ENCODE results near the gene ATL3. TPM values are rescaled to one million over a fixed set of nuclear protein-coding genes. Genes with fewer than 3 reads are reported as not detected.
A peak's percentile ranks its signal among the peaks of the same experiment; 100 is the strongest.

ATL3 gene
- total RNA-seq, 1 experiment from 2014 or later = 32.3 TPM

- H2AFZ ChIP-seq (ENCODE audit: low read depth, low read length, poor library complexity, severe bottlenecking) = no peak overlapping the region
- POLR2A ChIA-PET = no interaction called here
- BruUV-seq (replicated peaks) = no TSS peak
- DNase-seq (ENCODE audit: low read depth, low spot score) (no peak), ATAC-seq (peak; percentile 53)
- no peaks in the 10 kb centered on the region for H3K9me3 ChIP-seq (ENCODE audit: control insufficient read depth in 1 of 2, insufficient read depth in 1 of 2, low read depth in 1 of 2, low read length in 2 of 2)
- intact Hi-C loops (cut with micrococcal nuclease) = no loop called here
- H3K9ac ChIP-seq (ENCODE audit: low read length) = no peak overlapping the region
- peaks cover 0 to 13% of the 10 kb centered on the region in 2 experiments; a peak in 1 of 4 replicates for H3K36me3 ChIP-seq (ENCODE audit: control insufficient read depth in 1 of 2, insufficient read depth in 2 of 2, low read length in 2 of 2)
- RAD21 ChIA-PET (ENCODE audit: low non-redundant PET in 1 of 2, low total read pairs in 2 of 2, uncharacterized antibody in 2 of 2, unreplicated experiment in 2 of 2) = no interaction called here
- TF ChIP-seq YY1 (IDR thresholded peaks at IDR 0.05; ENCODE audit: extremely low read depth, insufficient replicate concordance, low read depth, low read length) = no peak
- no peak for TF ChIP-seq JUND (IDR thresholded peaks at IDR 0.05)
- TF ChIP-seq EZH2 (IDR thresholded peaks at IDR 0.05) = no peak
- no peak for TF ChIP-seq SP1 (IDR thresholded peaks at IDR 0.05; ENCODE audit: low read depth)
- TF ChIP-seq RAD21 (IDR thresholded peaks at IDR 0.05; ENCODE audit: low read depth) = peak; percentile 54
- TF ChIP-seq, protein P1, sequence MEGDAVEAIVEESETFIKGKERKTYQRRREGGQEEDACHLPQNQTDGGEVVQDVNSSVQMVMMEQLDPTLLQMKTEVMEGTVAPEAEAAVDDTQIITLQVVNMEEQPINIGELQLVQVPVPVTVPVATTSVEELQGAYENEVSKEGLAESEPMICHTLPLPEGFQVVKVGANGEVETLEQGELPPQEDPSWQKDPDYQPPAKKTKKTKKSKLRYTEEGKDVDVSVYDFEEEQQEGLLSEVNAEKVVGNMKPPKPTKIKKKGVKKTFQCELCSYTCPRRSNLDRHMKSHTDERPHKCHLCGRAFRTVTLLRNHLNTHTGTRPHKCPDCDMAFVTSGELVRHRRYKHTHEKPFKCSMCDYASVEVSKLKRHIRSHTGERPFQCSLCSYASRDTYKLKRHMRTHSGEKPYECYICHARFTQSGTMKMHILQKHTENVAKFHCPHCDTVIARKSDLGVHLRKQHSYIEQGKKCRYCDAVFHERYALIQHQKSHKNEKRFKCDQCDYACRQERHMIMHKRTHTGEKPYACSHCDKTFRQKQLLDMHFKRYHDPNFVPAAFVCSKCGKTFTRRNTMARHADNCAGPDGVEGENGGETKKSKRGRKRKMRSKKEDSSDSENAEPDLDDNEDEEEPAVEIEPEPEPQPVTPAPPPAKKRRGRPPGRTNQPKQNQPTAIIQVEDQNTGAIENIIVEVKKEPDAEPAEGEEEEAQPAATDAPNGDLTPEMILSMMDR (IDR thresholded peaks at IDR 0.05 in 2 of 3, conservative IDR thresholded peaks at IDR 0.05 in 1 of 3; ENCODE audit: borderline replicate concordance in 1 of 3, insufficient read depth in 1 of 3, low read depth in 2 of 3, low read length in 2 of 3) = peak in 2 of 3 experiments; percentile 6 to 35; a peak in 1 of 6 replicates
- TF ChIP-seq POLR2AphosphoS5 (IDR thresholded peaks at IDR 0.05; ENCODE audit: low read depth, low read length) = no peak
- H3K27me3 ChIP-seq (ENCODE audit: insufficient read depth, low read length) = no peaks in the 10 kb centered on the region
- H3K27ac ChIP-seq (ENCODE audit: low read depth, low read length) = no peak overlapping the region
- CTCF ChIA-PET = no interaction called here
- no peak overlapping the region for H3K4me2 ChIP-seq (ENCODE audit: low read length)
- no peaks in the 10 kb centered on the region for H3K79me2 ChIP-seq (ENCODE audit: insufficient read depth, low read length)
- no peak overlapping the region for H3K4me3 ChIP-seq (replicated peaks in 1 of 2; ENCODE audit: low read depth in 1 of 2, low read length in 2 of 2)
- no peaks in the 10 kb centered on the region for H3K9me2 ChIP-seq (ENCODE audit: insufficient read depth)
- no peaks in the 10 kb centered on the region for H4K20me1 ChIP-seq (ENCODE audit: insufficient read depth)
- no peaks in the 10 kb centered on the region for H3K4me1 ChIP-seq (ENCODE audit: control insufficient read depth in 1 of 2, insufficient read depth in 2 of 2, low read length in 2 of 2)
These were observed 29.4 kb downstream of the ATL3 start for GRCh38 chr11:63641727-63642126.
